Subcutaneous adipose tissue (tissue), 4 donors: ENCODE results near the gene MTMR1. TPM values are rescaled to one million over a fixed set of nuclear protein-coding genes. Genes with fewer than 3 reads are reported as not detected.

Experiments used
- total RNA-seq, 4 donors: library from RNA; depleted of rRNA; stranded (reverse); fragments of >200 nt; gene quantifications; one replicate each; pipeline ENCODE4 v1.1.0, GENCODE V29; 2016
- TF ChIP-seq, protein P1 (sequence below): fragments of 450-650 bp; IDR thresholded peaks from one replicate; pipeline ENCODE4 v1.5.1; 2016; ENCODE audit warnings: low read depth, mild to moderate bottlenecking, control low read depth, antibody characterized with exemption, moderate library complexity

The MTMR1 gene
- total RNA-seq, 4 donors from 2014 or later: 13.4 to 16.8 (median 15.0) TPM

DNA sequence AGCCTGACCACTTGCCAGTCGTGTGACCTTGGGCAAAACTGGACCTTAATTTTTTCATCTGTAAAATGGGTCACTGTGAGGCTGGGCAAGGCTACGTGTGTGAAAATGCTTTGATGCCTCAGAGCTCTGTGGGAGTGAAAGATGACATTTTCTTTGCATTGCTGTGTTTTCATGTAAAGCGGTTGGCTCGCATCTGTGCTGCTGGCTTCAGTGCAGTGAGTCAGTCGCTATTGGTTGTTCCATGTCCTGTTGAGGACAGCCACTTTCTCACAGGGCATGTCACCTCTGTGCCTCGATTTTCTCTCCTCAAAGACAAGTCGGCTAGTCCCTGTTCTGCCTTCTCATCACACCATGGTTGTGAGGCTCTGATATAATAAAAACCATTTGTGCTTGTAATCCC lies 4.4 kb downstream of the MTMR1 start:
- TF ChIP-seq, protein P1, sequence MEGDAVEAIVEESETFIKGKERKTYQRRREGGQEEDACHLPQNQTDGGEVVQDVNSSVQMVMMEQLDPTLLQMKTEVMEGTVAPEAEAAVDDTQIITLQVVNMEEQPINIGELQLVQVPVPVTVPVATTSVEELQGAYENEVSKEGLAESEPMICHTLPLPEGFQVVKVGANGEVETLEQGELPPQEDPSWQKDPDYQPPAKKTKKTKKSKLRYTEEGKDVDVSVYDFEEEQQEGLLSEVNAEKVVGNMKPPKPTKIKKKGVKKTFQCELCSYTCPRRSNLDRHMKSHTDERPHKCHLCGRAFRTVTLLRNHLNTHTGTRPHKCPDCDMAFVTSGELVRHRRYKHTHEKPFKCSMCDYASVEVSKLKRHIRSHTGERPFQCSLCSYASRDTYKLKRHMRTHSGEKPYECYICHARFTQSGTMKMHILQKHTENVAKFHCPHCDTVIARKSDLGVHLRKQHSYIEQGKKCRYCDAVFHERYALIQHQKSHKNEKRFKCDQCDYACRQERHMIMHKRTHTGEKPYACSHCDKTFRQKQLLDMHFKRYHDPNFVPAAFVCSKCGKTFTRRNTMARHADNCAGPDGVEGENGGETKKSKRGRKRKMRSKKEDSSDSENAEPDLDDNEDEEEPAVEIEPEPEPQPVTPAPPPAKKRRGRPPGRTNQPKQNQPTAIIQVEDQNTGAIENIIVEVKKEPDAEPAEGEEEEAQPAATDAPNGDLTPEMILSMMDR: no peak

DNA sequence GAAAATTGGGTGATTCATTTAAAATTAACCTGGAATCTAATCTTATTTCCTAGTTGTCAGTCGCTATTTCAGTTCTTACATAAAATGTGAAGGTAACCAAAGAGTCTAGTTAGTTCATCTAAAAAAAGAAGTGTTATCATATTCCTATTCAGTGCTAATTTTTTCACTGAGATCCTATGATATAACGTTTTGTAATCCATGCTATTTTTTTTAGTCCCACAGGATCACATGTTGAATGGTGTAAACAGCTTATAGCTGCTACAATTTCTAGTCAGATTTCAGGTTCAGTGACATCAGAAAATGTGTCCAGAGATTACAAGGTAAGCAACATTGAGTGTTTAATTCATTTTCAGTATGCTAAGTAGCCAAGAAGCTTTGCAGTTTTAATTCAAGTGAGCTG lies 5.8 kb downstream of the MTMR1 start:
- TF ChIP-seq, protein P1: no peak

DNA sequence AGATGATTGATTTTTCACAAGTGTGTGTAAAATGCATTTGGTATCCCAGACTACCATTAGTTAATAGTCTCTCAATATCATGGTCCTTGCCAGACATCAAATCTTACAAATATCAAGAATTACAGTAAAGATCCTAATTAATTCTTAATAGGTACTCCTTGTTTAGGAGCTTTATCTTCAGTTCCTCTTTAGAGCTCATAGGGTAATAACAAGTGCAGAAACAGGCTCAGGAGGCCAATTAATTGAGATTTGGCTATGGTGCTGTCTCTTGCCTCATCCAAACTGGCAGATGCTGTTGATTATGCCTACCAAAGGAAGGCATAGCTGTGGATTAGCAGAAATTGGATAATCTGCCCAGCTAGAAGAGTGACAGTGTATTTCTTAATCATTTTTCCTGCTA lies 6.9 kb downstream of the MTMR1 start:
- TF ChIP-seq, protein P1: no peak

DNA sequence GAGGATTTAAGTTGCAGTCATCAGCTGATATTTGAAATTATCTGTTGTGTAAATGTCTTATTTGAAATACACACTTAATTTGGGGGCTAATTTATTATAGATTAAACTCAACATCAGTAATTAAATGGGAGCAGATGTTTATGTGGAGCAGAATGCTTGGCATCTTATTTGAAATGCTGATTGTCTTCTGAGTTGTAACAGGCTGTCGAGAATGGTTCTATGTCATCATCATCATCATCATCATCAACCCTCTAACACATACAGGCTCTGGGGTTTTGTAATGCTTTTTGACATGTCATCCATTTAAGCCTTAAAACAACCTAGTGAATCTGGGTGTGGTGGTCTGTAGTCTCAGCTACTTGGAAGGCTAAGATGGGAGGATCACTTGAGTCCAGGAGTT lies 8.2 kb downstream of the MTMR1 start:
- TF ChIP-seq, protein P1: no peak

DNA sequence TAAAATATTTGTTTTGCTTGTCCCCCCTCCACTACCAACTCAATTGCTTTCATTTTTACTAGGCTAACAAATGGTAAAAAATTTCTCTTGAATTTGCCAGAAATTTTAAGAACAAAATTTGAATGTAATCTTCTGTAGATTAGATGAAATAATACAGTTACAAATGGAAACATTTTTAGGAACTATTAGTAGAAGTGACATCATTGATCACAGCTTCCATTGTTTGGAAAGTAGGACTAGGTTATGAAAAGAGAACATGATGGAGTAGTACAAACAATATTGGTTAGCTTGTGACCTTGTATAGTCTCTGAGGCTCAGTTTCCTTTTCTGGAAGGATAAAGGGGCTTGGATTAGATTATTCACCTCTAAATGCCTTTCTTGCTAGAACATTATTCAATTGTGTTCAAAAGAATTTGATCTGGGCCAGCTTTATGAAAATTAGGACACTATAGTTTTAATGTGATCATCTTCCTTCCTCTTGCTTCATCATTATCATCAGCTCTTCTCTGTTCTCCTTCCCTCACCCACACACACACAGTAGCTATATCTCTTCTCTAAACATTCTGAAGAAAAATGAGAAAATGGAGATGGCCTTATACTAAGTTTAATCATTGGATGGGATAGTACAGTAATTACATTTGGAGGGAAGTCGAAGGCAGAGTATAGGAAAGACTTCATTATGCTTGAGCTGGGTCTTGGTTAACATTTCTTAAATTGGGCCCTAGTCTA lies 9.9 kb downstream of the MTMR1 start:
- TF ChIP-seq, protein P1: no peak

DNA sequence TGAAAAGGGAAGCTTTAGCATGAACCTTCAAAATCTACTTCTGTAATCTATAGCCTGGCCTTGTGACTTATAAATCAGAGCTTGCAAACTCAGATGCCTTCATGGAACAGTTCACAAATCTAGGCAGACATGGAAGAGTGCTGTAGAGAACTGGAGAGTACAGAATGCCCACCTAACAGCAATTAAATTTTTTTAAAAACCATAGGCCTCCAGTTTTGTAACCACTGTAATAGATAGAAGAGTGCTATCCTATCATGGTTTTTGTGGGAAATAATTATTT lies 10.4 kb downstream of the MTMR1 start:
- TF ChIP-seq, protein P1: no peak

DNA sequence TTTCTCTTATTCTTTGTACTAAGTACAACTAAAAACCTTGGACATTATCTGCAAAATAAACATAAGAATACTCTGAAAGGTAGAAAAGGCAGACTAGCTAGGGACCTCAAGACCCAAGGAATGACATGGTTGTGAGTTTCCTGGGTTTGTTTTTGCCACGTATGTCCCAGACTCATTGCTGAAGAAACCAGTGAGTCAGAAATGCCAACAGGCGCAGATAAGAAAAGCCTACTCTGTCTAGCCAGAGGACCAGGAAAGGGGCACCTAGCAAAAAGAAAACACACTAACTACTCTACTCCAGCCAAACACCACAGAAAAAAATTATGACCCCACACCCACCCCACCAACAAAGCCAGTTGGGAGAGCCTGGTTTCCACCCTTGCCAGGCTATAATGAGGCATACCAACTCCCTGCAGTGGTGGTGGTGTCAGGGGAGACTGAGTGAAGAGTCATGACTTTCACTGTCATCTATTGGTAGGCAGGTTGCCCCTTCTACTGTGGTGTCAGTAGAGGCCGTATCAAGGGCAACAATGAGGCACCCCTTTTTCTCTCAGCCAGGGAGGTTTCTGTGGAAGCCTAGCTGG lies 10.9 kb downstream of the MTMR1 start:
- TF ChIP-seq, protein P1: no peak
